ENCODE measurements around the gene OR10C1. TPM values are rescaled to one million over a fixed set of nuclear protein-coding genes. Genes with fewer than 3 reads are reported as not detected.
A peak's percentile ranks its signal among the peaks of the same experiment; 100 is the strongest.
"Not testable (repeated sequence)": the region's sequence is repeated elsewhere in the genome, so short reads cannot be mapped to it uniquely, and the experiment has no call there.

OR10C1 gene
- total RNA-seq, 6 experiments from 2014 or later = not detected

GRCh38 chr6:29426654-29427053 is 12.5 kb upstream of the OR10C1 start:
- no peak for TF ChIP-seq POLR2A (IDR thresholded peaks at IDR 0.05)
- TF ChIP-seq, protein P1, sequence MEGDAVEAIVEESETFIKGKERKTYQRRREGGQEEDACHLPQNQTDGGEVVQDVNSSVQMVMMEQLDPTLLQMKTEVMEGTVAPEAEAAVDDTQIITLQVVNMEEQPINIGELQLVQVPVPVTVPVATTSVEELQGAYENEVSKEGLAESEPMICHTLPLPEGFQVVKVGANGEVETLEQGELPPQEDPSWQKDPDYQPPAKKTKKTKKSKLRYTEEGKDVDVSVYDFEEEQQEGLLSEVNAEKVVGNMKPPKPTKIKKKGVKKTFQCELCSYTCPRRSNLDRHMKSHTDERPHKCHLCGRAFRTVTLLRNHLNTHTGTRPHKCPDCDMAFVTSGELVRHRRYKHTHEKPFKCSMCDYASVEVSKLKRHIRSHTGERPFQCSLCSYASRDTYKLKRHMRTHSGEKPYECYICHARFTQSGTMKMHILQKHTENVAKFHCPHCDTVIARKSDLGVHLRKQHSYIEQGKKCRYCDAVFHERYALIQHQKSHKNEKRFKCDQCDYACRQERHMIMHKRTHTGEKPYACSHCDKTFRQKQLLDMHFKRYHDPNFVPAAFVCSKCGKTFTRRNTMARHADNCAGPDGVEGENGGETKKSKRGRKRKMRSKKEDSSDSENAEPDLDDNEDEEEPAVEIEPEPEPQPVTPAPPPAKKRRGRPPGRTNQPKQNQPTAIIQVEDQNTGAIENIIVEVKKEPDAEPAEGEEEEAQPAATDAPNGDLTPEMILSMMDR (IDR thresholded peaks at IDR 0.05) = no peak
- intact Hi-C loops (cut with DNase I) = no loop called here
- no peak overlapping the region for H3K27ac ChIP-seq
- no peaks in the 10 kb centered on the region for H3K36me3 ChIP-seq
- H3K4me3 ChIP-seq = no peak overlapping the region
- H3K4me1 ChIP-seq = no peaks in the 10 kb centered on the region
- 85% methylated on average over 2 of the region's 3 CpGs for WGBS (ENCODE audit: insufficient coverage, low coverage, low lambda C conversion rate, missing lambda C conversion rate)
- H3K27me3 ChIP-seq = no peaks in the 10 kb centered on the region
- H3K9me3 ChIP-seq = no peaks in the 10 kb centered on the region
- ATAC-seq (peak in 1 of 4 donors; percentile 57), DNase-seq (no peak)

DNA sequence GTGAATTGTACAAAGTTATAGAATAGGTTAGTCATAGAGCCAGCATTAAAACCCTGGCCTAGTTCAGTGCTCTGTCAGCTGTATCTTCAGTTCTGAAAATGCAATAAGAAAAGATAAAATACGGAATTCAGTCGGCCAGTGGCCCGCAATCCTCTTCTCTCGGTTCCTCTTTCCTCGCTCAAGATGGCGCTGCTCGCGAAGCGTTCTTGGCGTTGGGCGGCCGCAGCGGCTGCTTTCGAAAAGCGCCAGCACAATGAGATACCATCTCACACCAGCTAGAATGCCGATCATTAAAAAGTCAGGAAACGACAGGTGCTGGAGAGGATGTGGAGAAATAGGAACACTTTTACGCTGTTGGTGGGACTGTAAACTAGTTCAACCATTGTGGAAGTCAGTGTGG is 2.4 kb upstream of the OR10C1 start:
- H3K36me3 ChIP-seq; H3K4me1 ChIP-seq; ATAC-seq; H3K9me3 ChIP-seq; H3K4me3 ChIP-seq; H3K27ac ChIP-seq; DNase-seq; intact Hi-C loops (cut with DNase I); H3K27me3 ChIP-seq: not testable (repeated sequence)
- WGBS (ENCODE audit: insufficient coverage, low coverage, low lambda C conversion rate, missing lambda C conversion rate) = 53% methylated on average over 16 of the region's 18 CpGs

DNA sequence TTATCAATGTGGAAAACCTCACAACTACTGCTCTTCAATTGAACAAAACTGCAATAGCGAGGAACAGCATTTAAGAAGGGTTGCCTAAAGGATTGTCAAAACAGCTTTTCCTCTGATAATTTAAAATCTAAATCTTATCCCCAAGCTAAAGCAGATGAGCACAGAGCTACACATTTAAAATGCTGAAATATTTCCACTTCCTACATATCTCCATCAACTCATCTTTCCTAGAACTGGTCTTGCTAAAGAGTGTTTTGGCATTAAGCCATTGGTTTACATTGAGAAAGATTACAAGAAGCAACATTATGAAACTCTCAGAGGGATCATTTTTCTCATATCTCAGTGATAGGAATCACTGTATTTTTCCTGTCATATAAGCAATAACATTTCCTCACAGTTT is 3.6 kb downstream of the OR10C1 start:
- ATAC-seq (no peak), DNase-seq (no peak)
- no peaks in the 10 kb centered on the region for H3K36me3 ChIP-seq
- H3K27me3 ChIP-seq = no peaks in the 10 kb centered on the region
- intact Hi-C loops (cut with DNase I) = no loop called here
- no peak overlapping the region for H3K27ac ChIP-seq
- H3K4me3 ChIP-seq = no peak overlapping the region
- no peaks in the 10 kb centered on the region for H3K9me3 ChIP-seq
- H3K4me1 ChIP-seq = no peaks in the 10 kb centered on the region
- WGBS (ENCODE audit: insufficient coverage, low coverage, low lambda C conversion rate, missing lambda C conversion rate) = 71% methylated on average over 1 of the region's 1 CpG
- TF ChIP-seq POLR2A (IDR thresholded peaks at IDR 0.05) = no peak
- TF ChIP-seq, protein P1 (IDR thresholded peaks at IDR 0.05) = no peak

DNA sequence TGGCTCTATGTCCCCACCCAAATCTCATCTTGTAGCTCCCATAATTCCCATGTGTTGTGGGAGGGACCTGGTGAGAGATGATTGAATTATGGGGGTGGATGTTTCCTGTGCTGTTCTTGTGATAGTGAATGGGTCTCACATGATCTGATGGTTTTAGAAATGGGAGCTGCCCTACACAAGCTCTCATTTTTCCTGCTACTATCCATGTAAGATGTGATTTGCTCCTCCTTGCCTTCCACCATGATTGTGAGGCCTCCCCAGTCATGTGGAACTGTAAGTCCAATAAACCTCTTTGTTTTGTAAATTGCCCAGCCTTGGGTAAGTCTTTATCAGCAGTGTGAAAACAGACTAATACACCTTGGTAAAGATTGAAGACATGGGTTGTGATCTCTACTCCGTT is 4.9 kb downstream of the OR10C1 start:
- H3K27me3 ChIP-seq; H3K36me3 ChIP-seq; H3K4me3 ChIP-seq; H3K27ac ChIP-seq; H3K4me1 ChIP-seq; intact Hi-C loops (cut with DNase I); ATAC-seq; DNase-seq; H3K9me3 ChIP-seq: not testable (repeated sequence)
- 33% methylated on average over 1 of the region's 1 CpG for WGBS (ENCODE audit: insufficient coverage, low coverage, low lambda C conversion rate, missing lambda C conversion rate)

GRCh38 chr6:29447670-29448069 is 8.6 kb downstream of the OR10C1 start:
- Histone ChIP-seq H3K36me3 (no peaks in the 10 kb centered on the region), H3K9me3 (no peaks in the 10 kb centered on the region), H3K27me3 (no peaks in the 10 kb centered on the region), H3K27ac (no peak overlapping the region), H3K4me1 (no peaks in the 10 kb centered on the region), H3K4me3 (no peak overlapping the region)
- intact Hi-C loops (cut with DNase I) = no loop called here
- no peak for DNase-seq
- no peak for ATAC-seq
- no peak for TF ChIP-seq POLR2A (IDR thresholded peaks at IDR 0.05)
- TF ChIP-seq, protein P1 (IDR thresholded peaks at IDR 0.05) = no peak
- WGBS (ENCODE audit: insufficient coverage, low coverage, low lambda C conversion rate, missing lambda C conversion rate) = 75% methylated on average over 1 of the region's 1 CpG

All from right lobe of liver (tissue), 6 donors.